ENCODE results near the gene ACSS3. TPM values are rescaled to one million over a fixed set of nuclear protein-coding genes. Genes with fewer than 3 reads are reported as not detected.
"Not testable (repeated sequence)": the region's sequence is repeated elsewhere in the genome, so short reads cannot be mapped to it uniquely, and the experiment has no call there.

ACSS3 gene, protein sequence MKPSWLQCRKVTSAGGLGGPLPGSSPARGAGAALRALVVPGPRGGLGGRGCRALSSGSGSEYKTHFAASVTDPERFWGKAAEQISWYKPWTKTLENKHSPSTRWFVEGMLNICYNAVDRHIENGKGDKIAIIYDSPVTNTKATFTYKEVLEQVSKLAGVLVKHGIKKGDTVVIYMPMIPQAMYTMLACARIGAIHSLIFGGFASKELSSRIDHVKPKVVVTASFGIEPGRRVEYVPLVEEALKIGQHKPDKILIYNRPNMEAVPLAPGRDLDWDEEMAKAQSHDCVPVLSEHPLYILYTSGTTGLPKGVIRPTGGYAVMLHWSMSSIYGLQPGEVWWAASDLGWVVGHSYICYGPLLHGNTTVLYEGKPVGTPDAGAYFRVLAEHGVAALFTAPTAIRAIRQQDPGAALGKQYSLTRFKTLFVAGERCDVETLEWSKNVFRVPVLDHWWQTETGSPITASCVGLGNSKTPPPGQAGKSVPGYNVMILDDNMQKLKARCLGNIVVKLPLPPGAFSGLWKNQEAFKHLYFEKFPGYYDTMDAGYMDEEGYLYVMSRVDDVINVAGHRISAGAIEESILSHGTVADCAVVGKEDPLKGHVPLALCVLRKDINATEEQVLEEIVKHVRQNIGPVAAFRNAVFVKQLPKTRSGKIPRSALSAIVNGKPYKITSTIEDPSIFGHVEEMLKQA
- total RNA-seq (12.7 TPM), polyA plus RNA-seq (ENCODE audit: insufficient read depth in 1 of 8, insufficient read length in 8 of 8, low replicate concordance in 1 of 8) (10 to 100 TPM in 3 of 8 donors, 1 to 10 TPM in 5; 7.3 to 11.8 (median 8.5) TPM)
- long read RNA-seq, donor 1 = 0 reads
- long read RNA-seq, donor 2 = 0 reads
- long read RNA-seq, donor 3, full-length matches to known transcripts = 1 of 1 reads
- long read RNA-seq, donor 3, partial matches to known transcripts = 0 of 1 reads
- long read RNA-seq, donor 3, other reads (novel, unspliced or antisense) = 0 of 1 reads
- long read RNA-seq, donor 4 = 0 reads
- long read RNA-seq, donor 5, full-length matches to known transcripts = 5 of 5 reads
- long read RNA-seq, donor 5, partial matches to known transcripts = 0 of 5 reads
- long read RNA-seq, donor 5, other reads (novel, unspliced or antisense) = 0 of 5 reads
- long read RNA-seq, donor 6, partial matches to known transcripts = 0 of 1 reads
- long read RNA-seq, donor 6, other reads (novel, unspliced or antisense) = 0 of 1 reads
- long read RNA-seq, donor 7, full-length matches to known transcripts = 2 of 2 reads
- long read RNA-seq, donor 7, partial matches to known transcripts = 0 of 2 reads
- long read RNA-seq, donor 7, other reads (novel, unspliced or antisense) = 0 of 2 reads
- long read RNA-seq, donor 8, full-length matches to known transcripts = 5 of 5 reads
- long read RNA-seq, donor 8, partial matches to known transcripts = 0 of 5 reads
- long read RNA-seq, donor 8, other reads (novel, unspliced or antisense) = 0 of 5 reads
- long read RNA-seq, donor 9, full-length matches to known transcripts = 1 of 1 reads
- long read RNA-seq, donor 9, partial matches to known transcripts = 0 of 1 reads
- long read RNA-seq, donor 9, other reads (novel, unspliced or antisense) = 0 of 1 reads
- long read RNA-seq, donor 10, partial matches to known transcripts = 0 of 1 reads
- long read RNA-seq, donor 10, other reads (novel, unspliced or antisense) = 0 of 1 reads
- long read RNA-seq, donor 11, full-length matches to known transcripts = 2 of 2 reads
- long read RNA-seq, donor 11, partial matches to known transcripts = 0 of 2 reads
- long read RNA-seq, donor 11, other reads (novel, unspliced or antisense) = 0 of 2 reads

- Histone ChIP-seq H3K27ac (ENCODE audit: low read length) (peak within 1 kb of the TSS; percentile 69), H3K36me3 (ENCODE audit: control insufficient read depth, insufficient read depth, low read length) (no peaks in the 10 kb centered on the region), H3K4me1 (ENCODE audit: control insufficient read depth, insufficient read depth, low read length) (peaks cover 10% of the 10 kb centered on the region), H3K27me3 (ENCODE audit: control insufficient read depth, insufficient read depth, low read length) (no peaks in the 10 kb centered on the region), H3K9me3 (replicated peaks; ENCODE audit: control insufficient read depth, low read depth, low read length) (no peaks in the 10 kb centered on the region), H3K4me3 (ENCODE audit: low read length) (peak within 1 kb of the TSS; percentile 76)
- DNase-seq = peak; percentile 89
- 0% methylated on average over 37 of the region's 49 CpGs for WGBS (ENCODE audit: insufficient coverage)
Observed at GRCh38 chr12:81077686-81078441, at the start of gene ACSS3. TSS of gene ACSS3 (plus strand) at chr12:81078079. CDS start at chr12:81078121, 42 bp downstream.

GRCh38 chr12:81034926-81035325, 43.0 kb upstream of the ACSS3 start:
- Histone ChIP-seq H3K36me3 (ENCODE audit: control insufficient read depth, insufficient read depth, low read length) (no peaks in the 10 kb centered on the region), H3K4me1 (ENCODE audit: control insufficient read depth, insufficient read depth, low read length) (no peaks in the 10 kb centered on the region), H3K9me3 (replicated peaks; ENCODE audit: control insufficient read depth, low read depth, low read length) (no peaks in the 10 kb centered on the region), H3K4me3 (ENCODE audit: low read length) (no peak overlapping the region), H3K27ac (ENCODE audit: low read length) (no peak overlapping the region), H3K27me3 (ENCODE audit: control insufficient read depth, insufficient read depth, low read length) (no peaks in the 10 kb centered on the region)
- WGBS (ENCODE audit: insufficient coverage) = no CpG with 5 or more reads among the region's 1 CpG
- DNase-seq = no peak

- no CpG with 5 or more reads among the region's 2 CpGs for WGBS (ENCODE audit: insufficient coverage)
- Histone ChIP-seq H3K4me3 (ENCODE audit: low read length) (no peak overlapping the region), H3K27ac (ENCODE audit: low read length) (no peak overlapping the region), H3K36me3 (ENCODE audit: control insufficient read depth, insufficient read depth, low read length) (no peaks in the 10 kb centered on the region), H3K4me1 (ENCODE audit: control insufficient read depth, insufficient read depth, low read length) (no peaks in the 10 kb centered on the region), H3K9me3 (replicated peaks; ENCODE audit: control insufficient read depth, low read depth, low read length) (no peaks in the 10 kb centered on the region), H3K27me3 (ENCODE audit: control insufficient read depth, insufficient read depth, low read length) (no peaks in the 10 kb centered on the region)
- DNase-seq = peak; percentile 33
Observed at GRCh38 chr12:81039231-81039630, 38.6 kb upstream of the ACSS3 start.

DNA sequence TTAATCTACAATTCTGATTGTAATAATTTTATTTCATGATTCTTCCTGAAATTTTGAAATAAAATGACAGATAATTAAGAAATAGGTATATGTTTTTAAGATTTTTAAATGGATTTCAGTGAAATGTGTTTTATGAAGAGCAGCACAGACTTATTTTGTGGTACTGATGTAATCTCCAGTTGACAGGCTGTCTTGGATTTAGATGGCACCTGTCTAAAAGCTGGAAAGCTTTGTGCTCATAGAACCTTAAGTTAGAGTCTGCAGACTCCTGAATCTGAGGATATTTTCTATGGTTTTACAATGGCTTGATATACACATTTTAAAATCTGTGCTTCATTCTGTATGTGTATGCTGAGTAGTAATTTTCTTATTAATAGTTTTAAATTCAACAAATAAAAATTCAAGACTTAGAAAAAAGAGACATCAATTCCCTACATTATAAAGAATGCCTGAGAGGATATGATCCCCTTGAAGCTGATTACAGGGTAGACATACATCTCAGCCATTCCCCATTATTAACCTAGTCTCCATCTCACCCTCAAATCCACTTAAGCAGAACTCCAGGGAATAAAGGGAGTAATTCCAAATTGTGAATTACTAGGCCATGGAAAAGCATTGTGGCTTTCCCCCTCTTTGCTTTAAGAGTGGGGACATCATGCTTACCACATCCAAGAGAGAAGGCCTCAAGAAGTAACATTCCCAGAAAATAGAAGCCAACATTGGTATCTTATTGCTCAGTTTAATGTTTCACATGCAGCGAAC, 33.7 kb upstream of the ACSS3 start:
- Histone ChIP-seq H3K4me1 (ENCODE audit: control insufficient read depth, insufficient read depth, low read length) (no peaks in the 10 kb centered on the region), H3K27ac (ENCODE audit: low read length) (no peak overlapping the region), H3K27me3 (ENCODE audit: control insufficient read depth, insufficient read depth, low read length) (no peaks in the 10 kb centered on the region), H3K36me3 (ENCODE audit: control insufficient read depth, insufficient read depth, low read length) (no peaks in the 10 kb centered on the region), H3K4me3 (ENCODE audit: low read length) (no peak overlapping the region), H3K9me3 (replicated peaks; ENCODE audit: control insufficient read depth, low read depth, low read length) (no peaks in the 10 kb centered on the region)
- WGBS (ENCODE audit: insufficient coverage) = no CpG with 5 or more reads among the region's 1 CpG
- no peak for DNase-seq

DNA sequence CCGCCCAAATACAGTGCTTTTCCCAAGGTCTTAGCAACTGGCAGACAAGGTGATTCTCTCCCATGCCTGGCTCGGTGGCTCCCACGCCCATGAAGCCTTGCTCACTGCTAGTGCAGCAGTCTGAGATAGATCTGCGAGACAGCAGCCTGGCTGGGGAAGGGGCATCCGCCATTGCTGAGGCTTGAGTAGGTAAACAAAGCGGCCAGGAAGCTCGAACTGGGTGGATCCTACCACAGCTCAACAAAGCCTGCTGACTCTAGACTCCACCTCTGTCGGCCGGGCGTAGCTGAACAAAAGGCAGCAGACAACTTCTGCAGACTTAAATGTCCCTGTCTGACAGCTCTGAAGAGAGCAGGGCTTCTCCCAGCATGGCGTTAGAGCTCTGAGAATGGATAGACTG, 12.9 kb upstream of the ACSS3 start:
- H3K4me3 ChIP-seq (ENCODE audit: low read length); H3K9me3 ChIP-seq (replicated peaks; ENCODE audit: control insufficient read depth, low read depth, low read length); H3K27me3 ChIP-seq (ENCODE audit: control insufficient read depth, insufficient read depth, low read length); H3K4me1 ChIP-seq (ENCODE audit: control insufficient read depth, insufficient read depth, low read length); H3K27ac ChIP-seq (ENCODE audit: low read length); DNase-seq; H3K36me3 ChIP-seq (ENCODE audit: control insufficient read depth, insufficient read depth, low read length): not testable (repeated sequence)
- WGBS (ENCODE audit: insufficient coverage) = 89% methylated on average over 10 of the region's 11 CpGs

DNA sequence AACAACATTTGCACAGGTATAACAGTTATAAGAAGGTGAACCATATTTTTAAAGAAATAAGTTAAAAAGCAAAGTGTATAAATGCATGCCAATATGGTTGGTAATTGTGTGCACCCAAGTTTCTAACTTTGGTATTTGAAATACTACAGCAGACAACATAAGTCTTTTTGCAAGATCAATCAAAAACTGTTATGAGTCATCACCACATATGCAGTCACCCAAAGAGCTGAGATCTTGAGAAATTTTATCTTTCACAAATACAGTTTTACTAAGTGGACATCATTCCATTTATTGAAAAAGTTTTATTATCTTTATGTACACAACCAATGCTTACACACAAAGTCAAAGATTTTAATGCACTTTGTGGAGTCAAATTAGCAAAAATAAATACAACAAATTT, 7.0 kb upstream of the ACSS3 start:
- Histone ChIP-seq H3K4me1 (ENCODE audit: control insufficient read depth, insufficient read depth, low read length) (no peaks in the 10 kb centered on the region), H3K27me3 (ENCODE audit: control insufficient read depth, insufficient read depth, low read length) (no peaks in the 10 kb centered on the region), H3K36me3 (ENCODE audit: control insufficient read depth, insufficient read depth, low read length) (no peaks in the 10 kb centered on the region), H3K4me3 (ENCODE audit: low read length) (no peak overlapping the region), H3K27ac (ENCODE audit: low read length) (no peak overlapping the region), H3K9me3 (replicated peaks; ENCODE audit: control insufficient read depth, low read depth, low read length) (no peaks in the 10 kb centered on the region)
- DNase-seq = no peak

DNA sequence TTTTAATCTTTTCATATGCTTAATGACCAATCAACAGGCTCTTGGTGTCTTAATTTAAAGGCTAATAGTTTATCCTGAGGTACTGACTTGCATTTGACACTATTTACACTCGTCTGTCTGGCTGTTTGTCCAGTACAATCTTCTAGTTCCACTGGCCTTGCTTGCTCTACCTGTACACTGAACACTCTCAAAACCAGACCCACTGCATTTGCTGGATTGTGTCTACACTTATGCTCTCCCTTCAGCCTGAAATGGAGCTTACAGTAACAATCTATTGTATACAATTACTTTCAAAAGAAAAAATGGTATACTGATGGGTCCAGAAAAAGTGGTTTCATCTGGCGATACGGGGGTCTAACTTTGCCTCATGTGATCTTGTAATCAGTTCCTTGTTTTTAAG, 2.3 kb upstream of the ACSS3 start:
- Histone ChIP-seq H3K9me3 (replicated peaks; ENCODE audit: control insufficient read depth, low read depth, low read length) (no peaks in the 10 kb centered on the region), H3K27ac (ENCODE audit: low read length) (no peak overlapping the region), H3K36me3 (ENCODE audit: control insufficient read depth, insufficient read depth, low read length) (no peaks in the 10 kb centered on the region), H3K4me3 (ENCODE audit: low read length) (no peak overlapping the region), H3K27me3 (ENCODE audit: control insufficient read depth, insufficient read depth, low read length) (no peaks in the 10 kb centered on the region), H3K4me1 (ENCODE audit: control insufficient read depth, insufficient read depth, low read length) (peaks cover 10% of the 10 kb centered on the region)
- WGBS (ENCODE audit: insufficient coverage) = 29% methylated on average over 1 of the region's 3 CpGs
- DNase-seq = no peak

- Histone ChIP-seq H3K36me3 (ENCODE audit: control insufficient read depth, insufficient read depth, low read length) (no peaks in the 10 kb centered on the region), H3K9me3 (replicated peaks; ENCODE audit: control insufficient read depth, low read depth, low read length) (no peaks in the 10 kb centered on the region), H3K4me3 (ENCODE audit: low read length) (peak overlapping the region; percentile 76), H3K4me1 (ENCODE audit: control insufficient read depth, insufficient read depth, low read length) (peaks cover 10% of the 10 kb centered on the region), H3K27ac (ENCODE audit: low read length) (no peak overlapping the region), H3K27me3 (ENCODE audit: control insufficient read depth, insufficient read depth, low read length) (no peaks in the 10 kb centered on the region)
- DNase-seq = peak; percentile 80
- 27% methylated on average over 2 of the region's 6 CpGs for WGBS (ENCODE audit: insufficient coverage)
Observed at GRCh38 chr12:81077329-81077685, 572 bp upstream of the ACSS3 start.
